Endodermal cell (in vitro differentiated cells): Measurements from ENCODE around the gene CFAP46. TPM values are rescaled to one million over a fixed set of nuclear protein-coding genes. Genes with fewer than 3 reads are reported as not detected.

Experiments used
- DNase-seq: peaks from one replicate; pipeline ENCODE4 v3.0.0-alpha.2; 2017
- H3K27ac ChIP-seq: 2 replicates; pipeline ENCODE4 v1.5.1; 2013; ENCODE audit warnings: mild to moderate bottlenecking, low read depth, low read length, moderate library complexity
- H3K27me3 ChIP-seq: 2 replicates; pipeline ENCODE4 v1.6.1; 2013; ENCODE audit warnings: mild to moderate bottlenecking, low read length, moderate library complexity; ENCODE audit not compliant: insufficient read depth, control insufficient read depth, poor library complexity, severe bottlenecking
- H3K36me3 ChIP-seq: 2 replicates; pipeline ENCODE4 v1.7.0; 2013; ENCODE audit warnings: mild to moderate bottlenecking, low read length, moderate library complexity; ENCODE audit not compliant: control insufficient read depth, insufficient read depth
- H3K4me1 ChIP-seq: one replicate; pipeline ENCODE4 v1.7.0; 2013; ENCODE audit warnings: low read length; ENCODE audit not compliant: control insufficient read depth, insufficient read depth
- H3K4me3 ChIP-seq: 2 replicates; pipeline ENCODE4 v1.5.1; 2013; ENCODE audit warnings: mild to moderate bottlenecking, low read length, moderate library complexity
- H3K9ac ChIP-seq: 2 replicates; pipeline ENCODE4 v1.6.1; 2013; ENCODE audit warnings: mild to moderate bottlenecking, low read length, moderate library complexity; ENCODE audit not compliant: poor library complexity, severe bottlenecking; ENCODE audit errors: extremely low read depth
- H3K9me3 ChIP-seq: 2 replicates; pipeline ENCODE4 v1.6.1; 2013; ENCODE audit warnings: mild to moderate bottlenecking, low read length, moderate library complexity; ENCODE audit not compliant: control insufficient read depth
- H3K27ac Mint-ChIP-seq: 2 replicates; pipeline ENCODE4 v1.8.0; 2020; ENCODE audit warnings: mixed read lengths
- H3K27me3 Mint-ChIP-seq: 2 replicates; pipeline ENCODE4 v1.8.0; 2021; ENCODE audit warnings: mild to moderate bottlenecking, mixed read lengths; ENCODE audit not compliant: insufficient read depth
- H3K36me3 Mint-ChIP-seq: 2 replicates; pipeline ENCODE4 v1.8.0; 2020; ENCODE audit warnings: low read depth, mixed read lengths
- H3K4me1 Mint-ChIP-seq: 2 replicates; pipeline ENCODE4 v1.8.0; 2020; ENCODE audit warnings: mixed read lengths
- H3K4me3 Mint-ChIP-seq: 2 replicates; pipeline ENCODE4 v1.8.0; 2020; ENCODE audit warnings: mild to moderate bottlenecking, moderate library complexity, mixed read lengths
- H3K9me3 Mint-ChIP-seq: 2 replicates; pipeline ENCODE4 v1.8.0; 2020; ENCODE audit warnings: mild to moderate bottlenecking, mixed read lengths
- CTCF ChIP-seq: fragments of 200-600 bp; sonication (generic); conservative IDR thresholded peaks from 2 replicates; pipeline ENCODE4 v1.5.0; 2021; ENCODE audit warnings: antibody characterized with exemption, mild to moderate bottlenecking
- WGBS, 2 experiments: methylation state at CpG; one replicate each; pipeline versions ENCODE4 v1.1.5 to v1.1.7; 2013; ENCODE audit warnings: missing lambda C conversion rate in 2 of 2, mixed read lengths in 1 of 2; ENCODE audit not compliant: insufficient coverage in 1 of 2, insufficient read length in 1 of 2; 5-methylcytosine and 5-hydroxymethylcytosine counted together
- total RNA-seq, 2 donors: library from RNA; stranded (reverse); fragmentation: NEBNext Ultra II Directional in 1 of 2; extraction: Animal tissue kit (Norgen Biotek cat#: 25700) in 1 of 2; gene quantifications; 2 replicates in 1 of 2; 3 replicates in 1 of 2; pipeline ENCODE4 v1.2.1, GENCODE V29; 2021

The CFAP46 gene
- total RNA-seq, 2 donors from 2014 or later, result 9.9 to 10.5 TPM

- Mint-ChIP-seq H3K4me3 (no peak overlapping the region), H3K36me3 (peaks cover 19% of the 10 kb centered on the region), H3K27ac (no peak overlapping the region), H3K4me1 (no peaks in the 10 kb centered on the region), H3K9me3 (peaks cover 7% of the 10 kb centered on the region), H3K27me3 (peaks cover 9% of the 10 kb centered on the region)
- Histone ChIP-seq H3K27me3 (peaks cover 11% of the 10 kb centered on the region), H3K9me3 (no peaks in the 10 kb centered on the region), H3K4me3 (no peak overlapping the region), H3K36me3 (no peaks in the 10 kb centered on the region), H3K27ac (no peak overlapping the region), H3K4me1 (no peaks in the 10 kb centered on the region), H3K9ac (no peak overlapping the region)
- no peak for TF ChIP-seq CTCF
- WGBS, 2 experiments, result 95 to 96% methylated on average over 14 of the region's 14 CpGs
- DNase-seq, result no peak
These were observed 164.9 kb downstream of the CFAP46 start for GRCh38 chr10:132777441-132777840.

- Mint-ChIP-seq H3K4me1 (no peaks in the 10 kb centered on the region), H3K27ac (no peak overlapping the region), H3K9me3 (peaks cover 7% of the 10 kb centered on the region), H3K27me3 (peaks cover 7% of the 10 kb centered on the region), H3K4me3 (no peak overlapping the region), H3K36me3 (peaks cover 18% of the 10 kb centered on the region)
- Histone ChIP-seq H3K27me3 (peaks cover 5% of the 10 kb centered on the region), H3K27ac (no peak overlapping the region), H3K36me3 (no peaks in the 10 kb centered on the region), H3K4me1 (no peaks in the 10 kb centered on the region), H3K9me3 (no peaks in the 10 kb centered on the region), H3K9ac (no peak overlapping the region), H3K4me3 (no peak overlapping the region)
- no peak for DNase-seq
- WGBS, 2 experiments, result 93 to 96% methylated on average over 11 to 18 of the region's 18 CpGs
- no peak for TF ChIP-seq CTCF
These were observed 165.5 kb downstream of the CFAP46 start for GRCh38 chr10:132776821-132777220.

GRCh38 chr10:132776186-132776585 lies 166.2 kb downstream of the CFAP46 start:
- no peaks in the 10 kb centered on the region for H3K36me3 ChIP-seq
- H3K9me3 Mint-ChIP-seq, result peaks cover 12% of the 10 kb centered on the region
- H3K27ac ChIP-seq, result no peak overlapping the region
- no peaks in the 10 kb centered on the region for H3K4me1 Mint-ChIP-seq
- no peak overlapping the region for H3K27ac Mint-ChIP-seq
- TF ChIP-seq CTCF, result no peak
- H3K36me3 Mint-ChIP-seq, result peaks cover 18% of the 10 kb centered on the region
- 94 to 98% methylated on average over 18 of the region's 18 CpGs for WGBS, 2 experiments
- H3K9me3 ChIP-seq, result no peaks in the 10 kb centered on the region
- H3K9ac ChIP-seq, result no peak overlapping the region
- H3K27me3 Mint-ChIP-seq, result peaks cover 1% of the 10 kb centered on the region
- no peaks in the 10 kb centered on the region for H3K27me3 ChIP-seq
- no peaks in the 10 kb centered on the region for H3K4me1 ChIP-seq
- H3K4me3 Mint-ChIP-seq, result no peak overlapping the region
- DNase-seq, result no peak
- no peak overlapping the region for H3K4me3 ChIP-seq
